Stimulated activated CD8-positive, alpha-beta memory T cell treated with anti-CD3 and anti-CD28 coated beads, Interleukin-7, amount 100 ng/mL, for 4 hours (primary cell): ENCODE results near the gene RAB7A.
A peak's percentile ranks its signal among the peaks of the same experiment; 100 is the strongest.

Experiments used
- DNase-seq, 2 donors: peaks; one replicate each; pipeline ENCODE4 v3.0.0-alpha.2; 2020; ENCODE audit warnings: low read depth in 2 of 2

The RAB7A gene

DNA sequence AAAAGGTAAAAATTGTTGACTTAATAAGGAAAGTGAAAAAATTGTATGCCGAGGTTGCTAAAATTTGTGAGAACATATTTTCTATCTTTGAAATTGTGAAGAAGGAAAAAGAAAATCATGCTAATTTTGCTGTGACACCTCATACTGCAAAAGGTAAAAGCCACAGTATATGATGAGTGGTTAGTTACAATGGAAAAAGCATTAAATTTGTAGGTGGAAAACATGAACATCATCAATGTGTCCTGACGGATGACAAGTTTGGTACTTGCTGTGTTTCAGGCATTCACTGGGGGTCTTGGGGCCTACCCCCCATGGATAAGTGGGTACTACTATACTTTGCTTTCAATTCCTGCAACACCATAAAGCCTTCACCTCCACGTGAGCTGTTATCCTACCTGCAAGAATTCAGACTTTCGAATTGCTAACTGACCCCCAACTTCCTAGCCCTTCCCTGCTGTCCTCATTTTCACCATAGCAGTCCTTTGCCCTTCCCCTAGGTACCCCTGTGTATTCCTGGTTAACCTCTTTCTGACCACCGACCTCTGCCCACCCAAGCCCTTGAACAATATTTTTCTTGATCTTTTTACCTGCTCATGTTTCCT is 62.4 kb downstream of the RAB7A start:
- DNase-seq, result no peak

DNA sequence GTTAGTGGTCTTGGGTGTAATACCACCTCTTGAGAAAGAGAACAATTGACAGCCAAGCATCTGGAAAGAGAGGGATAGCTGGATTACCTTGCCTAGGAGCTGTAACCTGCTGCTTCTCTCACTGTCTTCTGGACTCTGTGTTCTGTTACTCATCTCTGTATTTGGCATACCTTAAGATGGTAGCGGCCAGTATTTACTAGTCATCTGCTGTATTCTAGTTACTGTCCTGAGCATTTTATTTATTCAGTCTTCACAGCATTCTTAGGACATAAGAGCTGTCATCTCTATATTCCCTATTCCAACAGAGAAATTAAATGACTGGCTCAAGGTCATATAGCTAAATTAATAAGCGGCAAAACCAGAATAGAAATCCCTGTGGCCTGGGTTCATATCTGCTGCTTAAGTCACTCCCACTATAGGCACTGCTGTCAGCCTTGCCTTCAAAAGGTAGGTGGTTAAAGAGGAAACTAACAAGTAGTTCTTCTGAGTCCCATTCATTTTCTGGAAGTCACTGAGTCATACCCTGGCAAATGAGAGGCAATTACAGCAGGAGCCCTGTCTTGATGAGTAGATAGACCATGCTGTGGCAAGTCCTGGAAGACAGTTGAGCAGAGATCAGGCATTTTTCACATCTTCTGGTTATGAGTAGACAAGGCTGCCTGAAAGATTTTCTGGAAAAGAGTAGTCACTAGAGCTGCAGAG is 68.2 kb downstream of the RAB7A start:
- DNase-seq, result peak; percentile 25 to 28

DNA sequence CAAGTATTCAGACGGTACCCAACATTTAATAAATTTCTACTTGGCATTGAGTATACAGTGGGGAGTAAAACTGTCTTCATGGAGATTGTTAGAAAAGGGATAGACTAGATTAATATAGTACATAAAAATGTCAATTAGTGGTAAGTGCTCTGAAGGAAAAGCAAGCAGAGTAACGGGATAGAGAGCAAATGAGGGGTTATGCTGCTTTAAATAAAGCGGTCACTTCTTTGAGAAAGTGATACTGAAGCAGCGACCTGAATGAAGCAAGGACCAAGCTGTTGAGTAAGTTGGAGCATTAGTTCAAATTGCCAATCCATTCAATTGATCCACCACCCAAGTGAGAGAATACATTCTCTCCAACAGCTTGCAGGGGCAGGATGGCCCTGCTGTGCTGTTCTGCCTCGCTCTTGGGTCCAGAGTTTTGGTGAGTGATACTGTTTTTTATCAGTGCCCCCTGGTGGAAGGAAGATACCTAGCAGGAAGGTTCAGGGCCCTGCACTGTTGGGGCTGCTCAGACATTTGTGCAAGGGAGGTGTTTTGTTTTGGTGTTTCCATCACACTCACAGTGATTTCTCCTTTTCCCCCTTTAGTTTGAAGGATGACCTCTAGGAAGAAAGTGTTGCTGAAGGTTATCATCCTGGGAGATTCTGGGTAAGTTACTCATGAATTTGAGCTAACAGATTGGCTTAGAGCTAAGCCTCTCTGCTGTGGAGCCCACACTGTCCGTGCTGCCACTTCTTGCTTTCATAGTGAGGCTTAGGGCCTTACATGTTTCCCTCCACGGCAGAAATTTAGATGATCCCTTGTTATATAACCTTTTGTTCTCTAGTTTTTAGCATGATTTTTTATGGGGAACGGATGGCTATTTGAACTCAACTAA is 69.0 kb downstream of the RAB7A start:
- DNase-seq, result peak; percentile 32 to 37

DNA sequence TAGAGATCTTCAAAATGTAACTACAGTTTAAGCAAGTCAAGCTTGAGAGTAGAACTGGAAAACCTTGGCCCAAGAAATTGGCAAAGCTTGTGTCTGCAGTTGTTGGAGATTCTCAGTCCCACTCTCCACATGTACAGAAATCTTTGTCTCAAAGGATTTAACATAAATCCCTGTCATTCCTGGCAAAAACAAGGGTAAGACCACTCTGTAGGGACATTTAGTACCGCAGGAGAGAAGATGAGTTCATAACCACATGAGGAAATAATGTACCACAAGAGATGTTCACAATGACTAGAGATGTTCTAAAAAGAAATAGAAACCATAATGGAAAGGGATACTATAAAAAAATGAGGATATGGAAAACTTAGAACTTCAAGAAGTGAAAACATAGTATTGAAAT is 73.7 kb downstream of the RAB7A start:
- no peak for DNase-seq

DNA sequence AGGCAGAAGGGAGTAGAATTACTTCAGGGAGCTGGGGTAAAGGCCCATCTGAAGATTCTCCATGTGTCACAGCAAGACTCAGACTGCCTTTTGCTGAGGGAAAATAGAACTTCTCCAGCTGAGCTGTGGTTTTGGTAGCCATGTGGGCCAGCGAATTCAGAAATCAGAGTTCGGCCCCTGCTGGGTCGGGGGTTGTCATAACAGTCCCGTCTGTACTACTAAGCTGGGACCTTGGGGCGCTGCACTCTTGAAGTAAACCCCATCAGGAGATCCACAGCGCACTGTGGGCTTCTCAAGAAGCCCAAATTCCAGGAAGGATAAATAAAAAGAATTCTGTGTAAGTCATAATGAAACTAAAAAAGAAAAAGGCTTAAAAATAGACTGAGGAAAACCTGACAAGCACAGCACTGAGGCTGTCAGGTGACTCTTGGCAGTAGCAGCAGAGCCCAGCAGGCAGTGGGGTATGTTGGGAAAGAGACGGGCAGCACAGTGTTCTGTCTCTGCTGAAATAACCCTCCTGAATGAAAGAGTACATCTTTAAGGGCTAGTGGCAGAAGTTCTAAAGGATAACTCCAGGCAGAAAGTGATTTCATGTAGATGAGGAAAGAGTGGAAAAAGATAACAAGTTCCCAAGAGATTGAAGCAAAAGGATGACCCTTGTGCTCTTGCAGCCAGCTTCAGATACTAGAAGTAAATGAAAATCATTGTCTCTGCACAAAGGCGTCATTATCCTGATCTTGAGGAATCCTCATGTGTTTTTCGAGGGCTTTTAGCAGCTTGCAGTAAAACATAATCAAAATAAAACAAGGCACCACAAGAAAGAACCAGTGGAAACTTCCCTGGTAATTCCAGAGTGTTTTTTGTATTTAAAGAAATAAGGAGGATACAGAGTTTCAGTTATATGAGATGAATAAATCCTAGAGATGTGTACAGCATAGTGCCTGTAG is 74.5 kb downstream of the RAB7A start:
- peak; percentile 28 to 35 for DNase-seq

DNA sequence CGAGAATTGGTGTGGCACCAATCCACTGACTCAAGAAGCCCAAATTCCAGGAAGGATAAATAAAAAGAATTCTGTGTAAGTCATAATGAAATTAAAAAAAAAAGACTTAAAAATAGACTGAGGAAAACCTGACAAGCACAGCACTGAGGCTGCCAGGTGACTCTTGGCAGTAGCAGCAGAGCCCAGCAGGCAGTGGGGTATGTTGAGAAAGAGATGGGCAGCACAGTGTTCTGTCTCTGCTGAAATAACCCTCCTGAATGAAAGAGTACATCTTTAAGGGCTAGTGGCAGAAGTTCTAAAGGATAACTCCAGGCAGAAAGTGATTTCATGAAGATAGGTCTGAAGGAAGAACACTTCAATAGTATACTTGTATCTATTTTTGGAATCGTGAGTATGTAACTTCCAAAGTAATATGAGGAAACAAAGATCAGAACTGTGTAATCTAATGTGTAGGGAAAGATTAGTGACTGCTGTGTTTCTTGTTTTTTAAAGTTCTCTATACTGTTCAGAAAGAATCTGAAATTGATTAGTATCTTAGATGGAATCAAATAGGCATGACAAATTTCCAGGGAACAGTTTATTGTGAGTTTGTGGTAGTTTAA is 75.9 kb downstream of the RAB7A start:
- peak in 1 of 2 donors; percentile 26 for DNase-seq

DNA sequence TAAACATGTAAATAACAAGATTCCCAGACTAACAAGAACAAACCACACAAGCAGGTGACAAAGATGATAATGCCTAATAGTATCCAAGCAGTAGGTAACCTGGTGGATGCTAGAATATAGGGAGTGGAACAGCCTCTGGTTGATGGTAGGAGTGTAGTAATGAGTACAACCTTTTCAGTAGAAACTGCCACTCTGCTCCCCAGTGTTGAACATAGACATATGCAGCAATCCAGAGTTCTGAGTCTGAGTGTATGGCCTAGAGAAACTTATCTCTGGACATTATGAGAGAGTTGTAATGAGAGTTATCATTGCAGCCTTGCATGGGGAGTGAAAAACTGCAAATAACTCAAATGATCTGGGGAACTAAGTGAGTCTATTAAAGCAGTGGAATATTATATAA is 77.3 kb downstream of the RAB7A start:
- no peak for DNase-seq

DNA sequence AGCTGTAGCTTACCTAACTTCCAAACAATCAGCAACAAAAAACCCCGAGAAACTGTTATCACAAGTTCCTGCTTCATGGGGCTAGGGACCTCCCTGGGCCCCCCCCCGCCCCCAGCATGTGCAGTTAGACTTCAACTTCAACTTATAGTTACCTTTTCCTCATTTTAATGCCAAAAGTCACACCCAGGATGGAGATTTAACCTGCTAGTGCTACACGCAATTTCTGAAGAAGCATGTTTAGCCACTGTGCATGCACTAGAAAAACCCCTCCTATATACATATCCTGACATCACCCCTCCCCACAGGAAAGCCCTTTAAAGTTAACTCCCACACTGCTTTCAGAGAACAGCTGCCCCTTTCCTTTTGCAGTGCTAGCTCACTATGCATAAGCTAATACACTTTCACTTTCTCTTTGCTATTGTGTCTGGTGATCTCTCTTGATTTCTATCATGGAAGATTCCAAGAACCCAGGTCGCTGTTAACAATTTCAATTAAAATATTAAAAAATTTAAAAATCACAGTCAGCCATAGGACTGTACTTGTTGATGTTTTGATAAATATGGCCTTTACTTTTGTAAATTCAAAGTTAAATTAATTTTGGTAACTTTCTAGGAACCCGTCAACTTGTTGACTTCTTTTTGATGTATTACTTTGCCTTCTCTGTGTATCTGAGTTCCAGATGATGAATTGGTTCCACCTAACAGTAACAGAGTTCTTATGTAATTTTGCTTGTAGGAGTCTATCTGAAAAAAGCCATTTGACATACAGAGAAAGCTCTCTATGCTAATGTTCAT is 78.2 kb downstream of the RAB7A start:
- DNase-seq, result peak; percentile 50 to 67

DNA sequence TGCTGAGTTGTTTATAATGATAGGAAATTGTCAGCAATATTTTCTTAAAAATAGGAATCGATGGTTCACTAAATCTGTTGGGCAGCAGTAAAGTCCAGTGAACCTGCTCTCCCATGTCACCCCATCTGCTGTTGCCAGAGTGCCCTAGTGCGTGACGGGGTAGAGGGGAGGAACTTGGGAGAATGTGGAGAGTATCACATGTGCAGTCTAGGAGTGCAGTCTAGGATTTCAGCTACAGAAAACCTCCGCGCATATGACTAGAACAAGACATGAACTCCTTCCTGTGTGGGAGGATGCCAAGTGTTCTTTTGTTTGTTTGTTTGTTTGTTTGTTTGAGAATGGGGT is 78.8 kb downstream of the RAB7A start:
- DNase-seq, result no peak

DNA sequence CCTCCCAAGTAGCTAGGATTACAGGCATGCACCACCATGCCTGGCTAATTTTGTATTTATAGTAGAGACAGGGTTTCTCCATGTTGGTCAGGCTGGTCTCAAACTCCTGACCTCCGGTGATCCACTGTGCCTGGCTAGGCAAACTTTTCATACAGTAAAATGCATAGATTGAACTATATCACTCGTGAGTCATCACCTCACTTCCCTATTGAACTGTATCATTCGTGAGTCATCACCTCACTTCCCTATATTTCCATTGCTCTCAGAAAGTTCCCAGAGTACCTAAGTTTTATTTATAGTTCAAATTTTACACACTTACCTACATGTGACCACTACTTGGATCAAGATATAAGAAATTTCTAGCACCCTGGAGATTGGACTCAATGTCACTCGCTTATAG is 79.8 kb downstream of the RAB7A start:
- DNase-seq, result no peak

DNA sequence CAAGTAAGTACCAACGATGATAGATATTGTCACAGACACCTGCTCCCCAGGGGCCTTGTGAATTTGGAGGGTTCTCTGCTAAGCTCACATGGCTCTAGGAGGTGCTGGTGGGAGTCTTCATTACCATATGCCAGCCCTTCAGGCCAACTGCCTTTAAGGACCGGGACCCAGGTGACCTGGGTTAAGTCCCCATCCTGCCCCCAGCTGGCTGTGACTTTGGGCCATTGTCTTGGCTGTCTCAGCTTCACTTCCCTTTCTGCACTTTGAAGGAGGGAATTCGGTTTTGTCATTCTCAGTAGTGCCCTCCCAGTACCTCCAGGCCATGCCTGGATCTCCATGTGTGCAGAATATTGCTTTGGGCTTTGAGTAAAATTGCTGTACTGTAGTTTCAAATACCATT is 80.6 kb downstream of the RAB7A start:
- no peak for DNase-seq

DNA sequence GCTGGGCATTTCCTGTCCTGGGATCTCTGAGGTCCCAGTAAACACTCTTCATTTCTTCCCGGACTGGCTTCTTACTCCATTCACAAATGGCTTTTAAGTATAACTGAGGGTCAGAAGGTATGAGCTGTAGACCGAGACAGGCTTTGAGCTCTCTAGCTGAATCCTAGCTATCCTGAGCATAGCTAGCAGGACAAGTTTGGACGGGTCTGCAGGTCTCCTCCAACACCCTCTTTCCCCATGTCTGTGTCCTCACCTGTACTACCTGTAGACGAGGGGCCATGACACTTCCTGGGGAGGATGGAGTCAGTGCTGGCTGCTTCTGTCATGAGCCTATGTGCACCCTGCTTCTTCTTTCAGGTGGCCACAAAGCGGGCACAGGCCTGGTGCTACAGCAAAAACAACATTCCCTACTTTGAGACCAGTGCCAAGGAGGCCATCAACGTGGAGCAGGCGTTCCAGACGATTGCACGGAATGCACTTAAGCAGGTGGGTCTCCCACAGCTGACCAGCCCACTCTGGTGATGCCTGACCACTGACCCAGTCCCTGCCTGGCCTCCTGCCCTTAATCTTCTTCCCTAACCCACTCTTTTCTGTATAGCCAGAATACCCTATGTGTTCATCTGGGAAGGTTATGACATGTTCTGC is 81.3 kb downstream of the RAB7A start:
- DNase-seq, result no peak

DNA sequence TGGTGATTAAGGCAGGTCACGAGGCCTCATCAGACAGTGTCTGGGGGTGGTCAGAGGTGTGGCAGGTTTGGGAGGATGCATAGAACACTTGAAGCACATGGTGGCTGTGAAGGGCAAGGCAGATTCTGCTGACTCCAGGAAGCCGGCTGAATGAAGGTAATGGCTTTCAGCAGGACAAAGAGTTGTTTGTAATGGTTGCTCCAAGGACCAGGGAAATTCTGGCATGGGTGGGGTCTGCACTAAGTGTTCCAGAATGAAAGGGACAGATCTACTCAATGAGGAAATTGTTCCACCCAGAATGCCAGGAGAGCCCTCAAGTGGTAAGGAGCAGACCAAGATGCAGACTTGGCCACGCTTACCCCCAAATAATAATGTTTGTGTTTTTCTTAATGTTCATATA is 82.7 kb downstream of the RAB7A start:
- DNase-seq, result no peak

DNA sequence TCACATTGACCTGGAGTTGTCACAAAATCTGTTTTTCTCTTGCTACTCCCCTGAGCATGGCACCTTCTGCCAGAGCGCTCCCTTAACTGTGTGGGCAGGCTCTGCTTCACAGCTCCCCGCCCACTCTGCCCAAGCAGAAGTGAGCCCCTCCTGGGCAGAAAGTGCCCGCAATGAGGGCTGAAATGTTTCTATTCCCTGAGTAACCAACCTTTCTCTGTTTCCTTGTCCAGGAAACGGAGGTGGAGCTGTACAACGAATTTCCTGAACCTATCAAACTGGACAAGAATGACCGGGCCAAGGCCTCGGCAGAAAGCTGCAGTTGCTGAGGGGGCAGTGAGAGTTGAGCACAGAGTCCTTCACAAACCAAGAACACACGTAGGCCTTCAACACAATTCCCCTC is 87.1 kb downstream of the RAB7A start:
- DNase-seq, result no peak

DNA sequence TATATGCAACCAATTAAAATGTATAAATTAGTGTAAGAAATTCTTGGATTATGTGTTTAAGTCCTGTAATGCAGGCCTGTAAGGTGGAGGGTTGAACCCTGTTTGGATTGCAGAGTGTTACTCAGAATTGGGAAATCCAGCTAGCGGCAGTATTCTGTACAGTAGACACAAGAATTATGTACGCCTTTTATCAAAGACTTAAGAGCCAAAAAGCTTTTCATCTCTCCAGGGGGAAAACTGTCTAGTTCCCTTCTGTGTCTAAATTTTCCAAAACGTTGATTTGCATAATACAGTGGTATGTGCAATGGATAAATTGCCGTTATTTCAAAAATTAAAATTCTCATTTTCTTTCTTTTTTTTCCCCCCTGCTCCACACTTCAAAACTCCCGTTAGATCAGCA is 88.1 kb downstream of the RAB7A start:
- DNase-seq, result no peak

DNA sequence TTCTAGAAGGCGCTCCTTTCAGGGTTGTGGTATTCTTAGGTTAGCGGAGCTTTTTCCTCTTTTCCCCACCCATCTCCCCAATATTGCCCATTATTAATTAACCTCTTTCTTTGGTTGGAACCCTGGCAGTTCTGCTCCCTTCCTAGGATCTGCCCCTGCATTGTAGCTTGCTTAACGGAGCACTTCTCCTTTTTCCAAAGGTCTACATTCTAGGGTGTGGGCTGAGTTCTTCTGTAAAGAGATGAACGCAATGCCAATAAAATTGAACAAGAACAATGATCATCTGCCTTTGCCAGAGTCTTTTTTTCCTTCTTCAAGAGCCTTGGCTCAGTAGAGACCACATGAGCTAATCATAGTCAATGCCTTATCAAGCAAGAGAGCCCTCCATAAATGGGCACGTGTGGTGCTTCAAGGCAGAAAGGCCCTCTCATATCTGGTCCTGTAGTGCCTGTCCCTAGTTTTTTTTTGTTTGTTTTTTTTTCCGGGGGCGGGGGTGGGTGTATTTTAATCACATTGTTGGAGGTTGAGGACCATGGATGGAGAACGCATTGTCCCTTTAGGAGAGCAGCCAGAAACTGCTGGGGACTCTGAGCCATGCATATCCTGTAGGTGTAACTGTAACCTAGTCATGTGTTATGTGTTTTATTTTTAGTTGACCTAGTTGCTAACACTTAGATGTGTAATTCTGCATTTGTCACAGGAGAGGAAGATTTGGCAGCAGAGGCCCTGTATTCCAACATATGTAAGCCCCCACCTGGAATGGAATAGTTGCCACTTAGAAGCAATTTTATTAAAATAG is 88.7 kb downstream of the RAB7A start:
- no peak for DNase-seq

DNA sequence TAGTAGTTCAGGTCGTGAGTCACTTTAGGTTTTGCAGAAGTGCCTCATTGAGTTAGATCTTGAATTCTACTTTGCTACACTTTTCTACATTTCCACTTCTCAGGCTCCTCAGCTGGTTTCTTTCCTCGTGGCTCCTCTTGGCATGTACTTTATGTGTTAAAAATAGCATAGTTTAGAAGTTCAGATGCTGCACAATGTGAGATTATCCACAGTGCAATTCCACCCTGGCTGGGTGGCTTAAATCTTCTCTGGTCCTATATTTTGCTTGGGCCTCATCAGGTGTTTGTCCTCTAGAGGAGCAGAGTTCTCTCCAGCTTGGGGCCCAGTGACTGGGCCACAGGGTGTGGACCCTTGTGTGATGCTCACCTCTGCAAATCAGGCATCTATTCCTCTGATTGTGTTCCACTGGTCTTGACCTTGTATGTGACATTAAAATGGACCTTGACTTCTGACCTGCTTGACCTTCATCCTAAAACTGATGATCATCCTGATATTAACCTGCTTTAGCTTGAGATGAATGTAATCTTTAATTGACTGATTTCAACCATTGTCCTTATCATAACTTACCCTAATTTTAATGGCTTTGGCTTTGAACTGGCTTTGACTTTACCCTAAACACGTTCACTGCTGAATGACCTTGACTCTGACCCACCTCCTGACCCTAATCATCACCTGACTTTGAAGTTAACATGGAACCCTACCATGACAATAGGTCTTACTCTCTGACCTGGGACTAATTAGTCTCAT is 89.5 kb downstream of the RAB7A start:
- no peak for DNase-seq

DNA sequence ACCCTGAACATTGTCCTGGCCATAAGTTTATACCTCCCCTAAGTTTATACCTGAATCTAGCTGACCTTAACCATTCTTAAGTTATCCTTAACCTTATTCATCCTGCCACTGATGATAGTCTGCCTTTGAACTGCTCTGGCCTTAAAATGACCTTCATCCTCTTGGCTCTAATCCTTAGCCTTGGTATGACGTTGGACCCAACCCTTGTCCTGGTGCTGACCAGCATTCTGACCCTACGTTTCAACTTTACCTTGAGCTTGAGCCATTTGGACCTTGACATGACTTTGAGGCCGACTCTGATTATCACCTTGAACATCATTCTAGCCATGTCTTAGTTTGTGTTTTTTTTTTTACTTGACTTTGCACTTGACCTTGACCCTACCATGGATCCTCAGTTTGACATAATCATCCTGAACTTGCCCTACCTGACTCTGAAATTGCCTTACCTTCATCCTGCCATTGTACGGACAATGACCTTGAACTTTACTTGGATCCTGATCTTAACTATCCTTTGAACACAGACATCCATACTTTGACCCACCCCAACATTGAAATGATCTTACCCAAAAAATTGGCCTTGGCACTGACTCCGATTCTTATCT is 92.3 kb downstream of the RAB7A start:
- no peak for DNase-seq
